ENCODE data around the gene EVC2. TPM values are rescaled to one million over a fixed set of nuclear protein-coding genes. Genes with fewer than 3 reads are reported as not detected.

Gene EVC2
- total and polyA plus RNA-seq, 7 donors, result 0.60 to 14.7 (median 8.6) TPM; not detected in 1

DNA sequence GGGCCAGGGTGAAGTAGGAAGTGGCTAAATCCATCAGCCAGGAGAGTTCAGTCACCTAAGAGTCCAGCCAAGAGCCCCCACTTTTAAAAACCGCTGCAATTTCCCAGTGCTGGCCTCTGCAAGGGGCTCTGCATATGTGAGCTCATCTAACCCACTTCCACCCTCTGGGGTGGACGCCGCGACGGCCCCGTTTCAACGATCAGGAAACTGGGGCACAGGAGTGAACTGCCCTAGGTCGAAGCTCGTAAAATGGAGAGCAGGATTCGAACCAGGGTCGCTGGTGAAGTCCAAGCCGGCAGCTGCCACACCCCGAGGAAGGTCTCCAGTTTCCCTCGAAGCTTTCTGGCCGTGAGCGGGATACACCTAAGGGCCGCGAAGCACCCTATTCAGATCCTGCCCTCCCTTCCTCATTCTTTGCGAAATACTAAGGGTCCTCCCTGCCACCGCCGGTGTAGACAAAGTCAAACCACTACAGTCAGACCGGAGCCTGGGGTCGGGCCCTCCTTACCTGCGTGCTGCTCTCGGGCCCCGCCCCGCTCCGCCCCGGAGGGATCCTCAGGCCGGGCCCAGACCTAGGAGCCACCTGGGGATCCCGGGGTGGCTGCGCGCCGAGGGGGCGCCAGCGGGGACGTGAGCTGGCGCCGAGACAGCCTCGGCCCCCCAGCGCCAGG is 446 bp downstream of the EVC2 start:
- peaks cover 0 to 10% (median 0%) of the 10 kb centered on the region in 4 donors for H3K36me3 ChIP-seq
- intact Hi-C loops (cut with DNase I), result no loop called here
- H3K4me3 ChIP-seq, result peak overlapping the region; percentile 75 to 91 (median 82)
- DNase-seq, result no peak
- H3K9me3 ChIP-seq, result no peaks in the 10 kb centered on the region
- H3K27me3 ChIP-seq, result no peaks in the 10 kb centered on the region
- peak overlapping the region; percentile 83 to 92 (median 88) for H3K27ac ChIP-seq
- WGBS, 2 donors, result 3 to 15% methylated on average over 41 of the region's 41 CpGs
- TF ChIP-seq POLR2AphosphoS5 (IDR thresholded peaks at IDR 0.05) (no peak), CTCF (IDR thresholded peaks at IDR 0.05) (no peak), EP300 (IDR thresholded peaks at IDR 0.05) (no peak), POLR2A (IDR thresholded peaks at IDR 0.05) (no peak)
- H3K4me1 ChIP-seq, result peaks cover 0 to 48% (median 42%) of the 10 kb centered on the region in 4 donors

- Histone ChIP-seq H3K27ac (peak overlapping the region in 1 of 4 donors; percentile 92), H3K27me3 (no peaks in the 10 kb centered on the region), H3K4me3 (peak overlapping the region in 3 of 4 donors; percentile 75 to 91 (median 79)), H3K36me3 (peaks cover 0 to 15% (median 0%) of the 10 kb centered on the region in 4 donors), H3K4me1 (peaks cover 0 to 43% (median 36%) of the 10 kb centered on the region in 4 donors), H3K9me3 (no peaks in the 10 kb centered on the region)
- DNase-seq, result no peak
- WGBS, 2 donors, result 39 to 52% methylated on average over 5 of the region's 5 CpGs
- TF ChIP-seq POLR2A (IDR thresholded peaks at IDR 0.05) (no peak), CTCF (IDR thresholded peaks at IDR 0.05) (no peak), EP300 (IDR thresholded peaks at IDR 0.05) (no peak), POLR2AphosphoS5 (IDR thresholded peaks at IDR 0.05) (no peak)
- intact Hi-C loops (cut with DNase I), result no loop called here
Observed at GRCh38 chr4:5707366-5707765, 993 bp downstream of the EVC2 start.

DNA sequence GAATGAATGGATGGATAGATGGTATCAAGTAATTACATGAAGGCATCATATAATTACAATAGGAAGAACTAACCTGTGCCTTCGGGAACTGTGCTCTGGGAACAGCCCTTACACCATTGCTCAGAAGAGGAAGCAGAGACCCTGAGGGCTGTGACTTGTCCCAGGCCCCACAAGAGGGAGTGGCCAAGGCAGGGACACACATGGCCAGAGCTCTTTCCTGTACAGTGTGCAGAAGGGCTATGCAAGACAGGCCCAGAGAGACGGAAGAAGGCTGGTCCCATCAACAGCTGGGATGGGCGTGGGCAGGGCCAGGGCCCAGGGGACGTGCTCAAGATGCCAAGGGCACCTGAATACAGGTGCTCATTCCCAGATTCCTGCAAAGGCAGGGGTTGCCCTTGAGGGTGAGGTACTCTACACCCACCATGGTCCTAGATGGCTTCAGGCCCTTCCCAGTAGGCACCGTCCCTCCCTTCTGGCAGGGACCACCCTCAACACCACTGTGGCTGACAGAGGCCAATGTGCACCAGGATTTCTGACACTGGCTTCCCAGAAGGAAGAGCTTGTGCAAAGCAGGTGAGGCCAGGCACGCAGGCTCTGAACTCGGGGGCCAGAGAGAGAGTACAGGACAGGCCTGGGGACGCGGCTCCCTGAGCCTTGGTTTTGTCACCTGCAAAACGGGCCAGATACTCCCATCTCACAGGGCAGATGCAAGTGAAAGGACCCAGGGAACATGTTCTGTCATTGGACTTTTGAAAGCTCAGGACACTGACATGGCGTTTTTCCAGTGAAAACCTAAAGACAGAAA is 1.7 kb downstream of the EVC2 start:
- WGBS, 2 donors, result 71 to 91% methylated on average over 11 of the region's 11 CpGs
- Histone ChIP-seq H3K27me3 (no peaks in the 10 kb centered on the region), H3K4me1 (peaks cover 0 to 36% (median 30%) of the 10 kb centered on the region in 4 donors), H3K4me3 (no peak overlapping the region), H3K36me3 (peaks cover 0 to 17% (median 0%) of the 10 kb centered on the region in 4 donors), H3K27ac (no peak overlapping the region), H3K9me3 (no peaks in the 10 kb centered on the region)
- TF ChIP-seq CTCF (IDR thresholded peaks at IDR 0.05) (no peak), POLR2A (IDR thresholded peaks at IDR 0.05) (no peak), EP300 (IDR thresholded peaks at IDR 0.05) (no peak), POLR2AphosphoS5 (IDR thresholded peaks at IDR 0.05) (no peak)
- intact Hi-C loops (cut with DNase I), result no loop called here
- DNase-seq, result no peak

- intact Hi-C loops (cut with DNase I), result no loop called here
- TF ChIP-seq POLR2AphosphoS5 (IDR thresholded peaks at IDR 0.05) (no peak), EP300 (IDR thresholded peaks at IDR 0.05) (no peak), CTCF (IDR thresholded peaks at IDR 0.05) (no peak), POLR2A (IDR thresholded peaks at IDR 0.05) (no peak)
Observed at GRCh38 chr4:5705647-5706320, 2.6 kb downstream of the EVC2 start.

More at GRCh38 chr4:5705647-5706320, 2.6 kb downstream of the EVC2 start:
- Histone ChIP-seq H3K36me3 (peaks cover 0 to 17% (median 0%) of the 10 kb centered on the region in 4 donors), H3K4me1 (peaks cover 0 to 33% (median 28%) of the 10 kb centered on the region in 4 donors), H3K4me3 (no peak overlapping the region), H3K9me3 (no peaks in the 10 kb centered on the region), H3K27me3 (no peaks in the 10 kb centered on the region), H3K27ac (no peak overlapping the region)
- DNase-seq, result no peak
- WGBS, 2 donors, result 88 to 90% methylated on average over 5 of the region's 5 CpGs

Data from sigmoid colon (tissue), 7 donors.